Loucy (cell line): ENCODE results near the gene CISD1.

ENCODE experiments used
- EZH2phosphoT487 ChIP-seq: fragments of 200-600 bp; IDR thresholded peaks from 2 replicates; pipeline ENCODE4 v1.6.1; 2018; ENCODE audit warnings: antibody characterized with exemption, mild to moderate bottlenecking, moderate library complexity, borderline replicate concordance
- TF ChIP-seq, protein P1 (sequence below): fragments of 200-600 bp; sonication (generic); conservative IDR thresholded peaks from 2 replicates; pipeline ENCODE4 v1.5.1; 2014; ENCODE audit warnings: mild to moderate bottlenecking, antibody characterized with exemption, low read length

DNA sequence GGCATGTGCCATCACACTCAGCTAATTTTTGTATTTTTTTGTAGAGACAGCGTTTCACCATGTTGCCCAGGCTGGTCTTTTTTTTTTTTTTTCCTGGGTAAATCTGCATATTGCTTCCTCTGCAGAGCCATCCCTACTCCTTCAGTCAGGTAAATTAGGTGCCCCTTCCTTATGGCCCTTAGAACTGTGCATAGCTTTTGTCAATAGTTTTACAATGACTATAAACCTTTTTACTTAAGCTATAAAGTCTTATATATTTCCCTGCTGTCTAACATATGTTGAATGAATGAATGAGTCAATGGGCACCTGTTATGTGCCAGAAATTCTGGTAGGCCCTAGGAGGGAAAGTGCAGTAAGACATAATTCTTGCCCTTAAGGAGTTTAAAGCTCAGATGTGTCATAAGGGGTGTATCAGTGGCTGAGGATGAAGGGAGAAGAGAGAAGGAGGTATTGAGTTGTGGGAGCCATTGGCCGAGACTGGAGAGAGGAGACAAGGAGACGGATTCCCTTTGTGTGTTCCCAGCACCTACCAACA, 35.2 kb downstream of the CISD1 start:
- TF ChIP-seq, protein P1, sequence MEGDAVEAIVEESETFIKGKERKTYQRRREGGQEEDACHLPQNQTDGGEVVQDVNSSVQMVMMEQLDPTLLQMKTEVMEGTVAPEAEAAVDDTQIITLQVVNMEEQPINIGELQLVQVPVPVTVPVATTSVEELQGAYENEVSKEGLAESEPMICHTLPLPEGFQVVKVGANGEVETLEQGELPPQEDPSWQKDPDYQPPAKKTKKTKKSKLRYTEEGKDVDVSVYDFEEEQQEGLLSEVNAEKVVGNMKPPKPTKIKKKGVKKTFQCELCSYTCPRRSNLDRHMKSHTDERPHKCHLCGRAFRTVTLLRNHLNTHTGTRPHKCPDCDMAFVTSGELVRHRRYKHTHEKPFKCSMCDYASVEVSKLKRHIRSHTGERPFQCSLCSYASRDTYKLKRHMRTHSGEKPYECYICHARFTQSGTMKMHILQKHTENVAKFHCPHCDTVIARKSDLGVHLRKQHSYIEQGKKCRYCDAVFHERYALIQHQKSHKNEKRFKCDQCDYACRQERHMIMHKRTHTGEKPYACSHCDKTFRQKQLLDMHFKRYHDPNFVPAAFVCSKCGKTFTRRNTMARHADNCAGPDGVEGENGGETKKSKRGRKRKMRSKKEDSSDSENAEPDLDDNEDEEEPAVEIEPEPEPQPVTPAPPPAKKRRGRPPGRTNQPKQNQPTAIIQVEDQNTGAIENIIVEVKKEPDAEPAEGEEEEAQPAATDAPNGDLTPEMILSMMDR: no peak
- TF ChIP-seq EZH2phosphoT487: no peak
